Glutamatergic neuron (in vitro differentiated cells): ENCODE measurements around the gene CRTC3. TPM values are rescaled to one million over a fixed set of nuclear protein-coding genes. Genes with fewer than 3 reads are reported as not detected.
"Not testable (repeated sequence)": the region's sequence is repeated elsewhere in the genome, so short reads cannot be mapped to it uniquely, and the experiment has no call there.

Experiments
- DNase-seq: peaks from one replicate; pipeline ENCODE4 v3.0.0; 2022
- H3K27ac Mint-ChIP-seq: one replicate; pipeline ENCODE4 v1.8.0; 2020; ENCODE audit warnings: mild to moderate bottlenecking, mixed read lengths, inconsistent platforms; ENCODE audit not compliant: unreplicated experiment
- H3K27me3 Mint-ChIP-seq: one replicate; pipeline ENCODE4 v1.8.0; 2020; ENCODE audit warnings: mild to moderate bottlenecking, moderate library complexity, mixed read lengths, inconsistent platforms; ENCODE audit not compliant: unreplicated experiment
- H3K36me3 Mint-ChIP-seq: one replicate; pipeline ENCODE4 v1.8.0; 2020; ENCODE audit warnings: mild to moderate bottlenecking, mixed read lengths, inconsistent platforms; ENCODE audit not compliant: unreplicated experiment
- H3K4me1 Mint-ChIP-seq: one replicate; pipeline ENCODE4 v1.8.0; 2020; ENCODE audit warnings: mild to moderate bottlenecking, low read depth, mixed read lengths, inconsistent platforms; ENCODE audit not compliant: unreplicated experiment
- H3K4me3 Mint-ChIP-seq: one replicate; pipeline ENCODE4 v1.8.0; 2020; ENCODE audit warnings: mild to moderate bottlenecking, mixed read lengths, inconsistent platforms; ENCODE audit not compliant: unreplicated experiment
- H3K9me3 Mint-ChIP-seq: one replicate; pipeline ENCODE4 v1.8.0; 2020; ENCODE audit warnings: mild to moderate bottlenecking, moderate library complexity, mixed read lengths, inconsistent platforms; ENCODE audit not compliant: unreplicated experiment
- CTCF ChIP-seq: fragments of 200-600 bp; sonication (generic); IDR thresholded peaks from one replicate; pipeline ENCODE4 v1.5.0; 2021; ENCODE audit not compliant: partially characterized antibody, unreplicated experiment
- total RNA-seq: library from RNA; stranded (reverse); fragmentation: NEBNext Ultra II Directional; extraction: Animal tissue kit (Norgen Biotek cat#: 25700); gene quantifications from one replicate; pipeline ENCODE4 v1.2.1, GENCODE V29; 2021; ENCODE audit not compliant: unreplicated experiment

The CRTC3 gene
- total RNA-seq, 1 donor from 2014 or later = 50.1 TPM

GRCh38 chr15:90671216-90671615 is 141.5 kb downstream of the CRTC3 start:
- Mint-ChIP-seq H3K36me3 (no peaks in the 10 kb centered on the region), H3K27ac (no peak overlapping the region), H3K4me3 (no peak overlapping the region), H3K9me3 (peaks cover 13% of the 10 kb centered on the region), H3K27me3 (peaks cover 4% of the 10 kb centered on the region), H3K4me1 (peaks cover 11% of the 10 kb centered on the region)
- TF ChIP-seq CTCF = no peak
- DNase-seq = no peak

- DNase-seq, H3K36me3 Mint-ChIP-seq, H3K27ac Mint-ChIP-seq, H3K4me3 Mint-ChIP-seq, H3K27me3 Mint-ChIP-seq: not testable (repeated sequence)
- Mint-ChIP-seq H3K9me3 (peaks cover 13% of the 10 kb centered on the region), H3K4me1 (peaks cover 11% of the 10 kb centered on the region)
These were observed 143.6 kb downstream of the CRTC3 start for GRCh38 chr15:90673357-90673756.

- Mint-ChIP-seq H3K4me3 (no peak overlapping the region), H3K27ac (no peak overlapping the region), H3K4me1 (peaks cover 11% of the 10 kb centered on the region), H3K9me3 (peaks cover 13% of the 10 kb centered on the region), H3K27me3 (peaks cover 4% of the 10 kb centered on the region), H3K36me3 (no peaks in the 10 kb centered on the region)
- no peak for DNase-seq
- TF ChIP-seq CTCF = no peak
These were observed 144.8 kb downstream of the CRTC3 start for GRCh38 chr15:90674476-90674875.

DNA sequence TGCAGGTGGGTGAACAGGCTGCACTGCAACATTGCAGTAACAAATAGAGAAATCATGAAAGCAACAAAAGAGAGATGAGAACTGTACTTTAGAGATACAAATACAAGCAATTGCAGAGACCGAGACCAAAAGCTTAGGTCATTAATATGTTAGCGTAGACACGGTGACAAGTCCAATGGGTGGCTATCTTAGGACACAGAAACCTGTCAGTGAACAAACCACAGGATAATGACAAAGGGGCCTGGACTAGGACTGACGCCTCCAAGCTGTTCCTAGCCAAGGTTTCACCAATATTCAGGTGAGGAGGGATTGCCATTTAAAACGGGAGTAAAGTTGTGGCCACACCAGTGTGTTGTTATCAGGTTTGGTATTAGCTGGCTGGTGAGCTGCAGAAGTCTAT is 145.7 kb downstream of the CRTC3 start:
- H3K27ac Mint-ChIP-seq = no peak overlapping the region
- peaks cover 2% of the 10 kb centered on the region for H3K27me3 Mint-ChIP-seq
- H3K9me3 Mint-ChIP-seq = peaks cover 12% of the 10 kb centered on the region
- no peak overlapping the region for H3K4me3 Mint-ChIP-seq
- no peak for DNase-seq
- H3K4me1 Mint-ChIP-seq = peaks cover 11% of the 10 kb centered on the region
- TF ChIP-seq CTCF = no peak
- no peaks in the 10 kb centered on the region for H3K36me3 Mint-ChIP-seq

DNA sequence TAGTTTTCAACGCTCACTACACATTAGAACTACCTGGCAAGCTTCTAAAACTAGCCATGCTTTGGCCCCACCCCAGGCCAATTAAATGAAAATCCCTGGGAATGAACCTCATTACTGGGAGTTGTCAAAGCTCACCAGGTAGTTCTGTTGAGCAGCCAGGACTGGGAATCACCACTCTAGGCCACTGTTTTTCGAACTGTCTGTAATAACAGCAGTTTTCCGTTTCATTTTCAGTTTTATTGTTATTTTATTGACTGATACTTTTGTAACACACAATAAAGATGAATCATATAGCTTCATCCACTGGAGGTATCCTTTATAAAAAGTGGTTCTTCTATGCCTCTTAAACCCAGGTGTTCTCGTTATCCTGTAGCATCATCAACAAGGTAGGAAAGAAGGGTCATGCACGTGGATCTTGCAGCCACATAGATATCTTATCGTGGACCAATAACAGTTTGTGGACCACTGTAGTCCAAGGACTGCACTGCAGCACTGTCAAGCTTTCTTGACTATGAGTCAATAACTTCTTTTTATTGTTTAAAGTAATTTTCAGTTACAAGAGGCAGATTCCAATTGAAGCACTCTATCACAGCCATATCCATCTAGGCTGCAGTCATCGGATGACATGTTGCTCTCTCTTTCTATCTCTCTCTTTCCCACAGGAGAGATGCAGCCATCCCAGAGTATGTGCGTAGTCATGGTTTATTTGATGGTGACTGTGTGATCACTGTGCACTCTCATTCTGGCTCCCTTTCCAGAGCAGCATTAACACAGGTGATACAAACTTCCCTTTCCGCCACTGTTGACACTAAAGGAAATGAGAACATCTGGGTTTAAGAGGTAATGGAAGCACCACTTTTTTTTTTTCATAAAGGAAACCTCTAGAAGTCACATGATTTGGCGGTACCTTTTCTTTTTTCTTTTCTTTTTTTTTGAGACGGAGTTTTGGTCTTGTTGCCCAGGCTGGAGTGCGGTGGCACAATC is 148.4 kb downstream of the CRTC3 start:
- H3K27me3 Mint-ChIP-seq = peaks cover 2% of the 10 kb centered on the region
- no peak for DNase-seq
- TF ChIP-seq CTCF = no peak
- peaks cover 2% of the 10 kb centered on the region for H3K9me3 Mint-ChIP-seq
- no peaks in the 10 kb centered on the region for H3K4me1 Mint-ChIP-seq
- H3K4me3 Mint-ChIP-seq = no peak overlapping the region
- no peak overlapping the region for H3K27ac Mint-ChIP-seq
- H3K36me3 Mint-ChIP-seq = no peaks in the 10 kb centered on the region
